ENCODE results near the gene JAM3.
"Not testable (repeated sequence)": the region's sequence is repeated elsewhere in the genome, so short reads cannot be mapped to it uniquely, and the experiment has no call there.

DNA sequence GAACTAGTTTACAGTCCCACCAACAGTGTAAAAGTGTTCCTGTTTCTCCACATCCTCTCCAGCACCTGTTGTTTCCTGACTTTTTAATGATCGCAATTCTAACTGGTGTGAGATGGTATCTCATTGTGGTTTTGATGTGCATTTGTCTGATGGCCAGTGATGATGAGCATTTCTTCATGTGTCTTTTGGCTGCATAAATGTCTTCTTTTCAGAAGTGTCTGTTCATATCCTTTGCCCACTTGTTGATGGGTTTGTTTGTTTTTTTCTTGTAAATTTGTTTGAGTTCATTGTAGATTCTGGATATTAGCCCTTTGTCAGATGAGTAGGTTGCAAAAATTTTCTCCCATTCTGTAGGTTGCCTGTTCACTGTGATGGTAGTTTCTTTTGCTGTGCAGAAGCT lies 44.9 kb downstream of the JAM3 start:
- TF ChIP-seq ZNF274 (IDR thresholded peaks at IDR 0.05; ENCODE audit: low read depth, low read length); YY1 (IDR thresholded peaks at IDR 0.05; ENCODE audit: insufficient read depth, insufficient read length); SUZ12 (IDR thresholded peaks at IDR 0.05; ENCODE audit: extremely low read depth, insufficient read depth, insufficient read length): not testable (repeated sequence)
